ENCODE measurements around the gene GPR39.
A peak's percentile ranks its signal among the peaks of the same experiment; 100 is the strongest.

The GPR39 gene

GRCh38 chr2:132642415-132642814 lies 225.8 kb downstream of the GPR39 start:
- H2AFZ ChIP-seq, result no peak overlapping the region
- TF ChIP-seq CTCF (IDR thresholded peaks at IDR 0.05), result no peak
- H3K4me2 ChIP-seq (ENCODE audit: low read length), result no peak overlapping the region
- no peak overlapping the region for H3K4me3 ChIP-seq (ENCODE audit: low read depth, low read length)
- H3K9ac ChIP-seq, result no peak overlapping the region
- H3K36me3 ChIP-seq (ENCODE audit: control insufficient read depth, insufficient read depth, low read length), result no peaks in the 10 kb centered on the region
- no peaks in the 10 kb centered on the region for H3K27me3 ChIP-seq (ENCODE audit: control insufficient read depth, insufficient read depth, low read length)
- H3K9me3 ChIP-seq (ENCODE audit: control insufficient read depth, low read length), result no peaks in the 10 kb centered on the region
- H3K79me2 ChIP-seq, result no peaks in the 10 kb centered on the region
- H3K27ac ChIP-seq, result no peak overlapping the region
- peaks cover 3% of the 10 kb centered on the region for H3K4me1 ChIP-seq

GRCh38 chr2:132645176-132645575 lies 228.6 kb downstream of the GPR39 start:
- Histone ChIP-seq H3K79me2 (no peaks in the 10 kb centered on the region), H3K9me3 (ENCODE audit: control insufficient read depth, low read length) (no peaks in the 10 kb centered on the region), H3K4me2 (ENCODE audit: low read length) (no peak overlapping the region), H3K36me3 (ENCODE audit: control insufficient read depth, insufficient read depth, low read length) (no peaks in the 10 kb centered on the region), H3K4me1 (peaks cover 3% of the 10 kb centered on the region), H3K4me3 (ENCODE audit: low read depth, low read length) (no peak overlapping the region), H2AFZ (no peak overlapping the region), H3K27me3 (ENCODE audit: control insufficient read depth, insufficient read depth, low read length) (no peaks in the 10 kb centered on the region), H3K9ac (no peak overlapping the region), H3K27ac (no peak overlapping the region)
- no peak for TF ChIP-seq CTCF (IDR thresholded peaks at IDR 0.05)

GRCh38 chr2:132645722-132646539 lies 229.3 kb downstream of the GPR39 start:
- Histone ChIP-seq H3K36me3 (ENCODE audit: control insufficient read depth, insufficient read depth, low read length) (no peaks in the 10 kb centered on the region), H3K4me3 (ENCODE audit: low read depth, low read length) (no peak overlapping the region), H3K9ac (no peak overlapping the region), H2AFZ (peak overlapping the region; percentile 59), H3K27ac (no peak overlapping the region), H3K4me1 (peaks cover 5% of the 10 kb centered on the region), H3K9me3 (ENCODE audit: control insufficient read depth, low read length) (no peaks in the 10 kb centered on the region), H3K27me3 (ENCODE audit: control insufficient read depth, insufficient read depth, low read length) (no peaks in the 10 kb centered on the region), H3K4me2 (ENCODE audit: low read length) (peak overlapping the region; percentile 18), H3K79me2 (no peaks in the 10 kb centered on the region)
- TF ChIP-seq CTCF (IDR thresholded peaks at IDR 0.05), result no peak

GRCh38 chr2:132646540-132647108 lies 230.0 kb downstream of the GPR39 start:
- no peak for TF ChIP-seq CTCF (IDR thresholded peaks at IDR 0.05)
- no peak overlapping the region for H3K27ac ChIP-seq
- H3K4me3 ChIP-seq (ENCODE audit: low read depth, low read length), result no peak overlapping the region
- no peaks in the 10 kb centered on the region for H3K79me2 ChIP-seq
- no peaks in the 10 kb centered on the region for H3K9me3 ChIP-seq (ENCODE audit: control insufficient read depth, low read length)
- H3K9ac ChIP-seq, result no peak overlapping the region
- no peaks in the 10 kb centered on the region for H3K27me3 ChIP-seq (ENCODE audit: control insufficient read depth, insufficient read depth, low read length)
- H3K4me2 ChIP-seq (ENCODE audit: low read length), result peak overlapping the region; percentile 18
- peak overlapping the region; percentile 59 for H2AFZ ChIP-seq
- H3K4me1 ChIP-seq, result peaks cover 6% of the 10 kb centered on the region
- no peaks in the 10 kb centered on the region for H3K36me3 ChIP-seq (ENCODE audit: control insufficient read depth, insufficient read depth, low read length)
